Transverse colon (tissue), 4 donors: Measurements from ENCODE around the gene INPP5E. TPM values are rescaled to one million over a fixed set of nuclear protein-coding genes. Genes with fewer than 3 reads are reported as not detected.

Experiments
- DNase-seq: peaks from one replicate; pipeline ENCODE4 v3.0.0-alpha.2; 2019
- H3K27ac ChIP-seq, 4 donors: fragments of 200-600 bp; sonication (generic); 2 replicates each; pipeline ENCODE4 v1.5.1; 2016 to 2018; ENCODE audit warnings: inconsistent platforms in 4 of 4
- H3K27me3 ChIP-seq: fragments of 200-600 bp; sonication (generic); 2 replicates; pipeline ENCODE4 v1.5.1; 2017; ENCODE audit warnings: inconsistent platforms
- H3K36me3 ChIP-seq, 4 donors: fragments of 200-600 bp; sonication (generic); 2 replicates each; pipeline ENCODE4 v1.5.1; 2017 to 2019; ENCODE audit warnings: inconsistent platforms in 4 of 4
- H3K4me1 ChIP-seq, 4 donors: fragments of 200-600 bp; sonication (generic); 2 replicates each; pipeline ENCODE4 v1.5.1; 2017 to 2020; ENCODE audit warnings: inconsistent platforms in 4 of 4
- H3K4me3 ChIP-seq, 4 donors: fragments of 200-600 bp; sonication (generic); 1 replicate in 1 of 4; 2 replicates in 3 of 4; pipeline versions ENCODE4 v1.5.1 to v1.6.1; 2017 to 2019; ENCODE audit warnings: inconsistent platforms in 4 of 4
- H3K9me3 ChIP-seq, 2 donors: fragments of 200-600 bp; sonication (generic); 2 replicates each; pipeline ENCODE4 v1.5.1; 2017 to 2019; ENCODE audit warnings: inconsistent platforms in 2 of 2
- EP300 ChIP-seq: sonication (generic); formaldehyde crosslinking; IDR thresholded peaks from one replicate; pipeline ENCODE4 v1.6.1; 2017; ENCODE audit warnings: antibody characterized with exemption, low read depth
- POLR2A ChIP-seq: fragments of 450-650 bp; IDR thresholded peaks from one replicate; pipeline ENCODE4 v1.6.1; 2016; ENCODE audit warnings: antibody characterized with exemption, mild to moderate bottlenecking, moderate library complexity
- POLR2AphosphoS5 ChIP-seq, 3 donors: sonication (generic); formaldehyde crosslinking; IDR thresholded peaks; one replicate each; pipeline ENCODE4 v1.6.1; 2016; ENCODE audit warnings: antibody characterized with exemption in 3 of 3
- WGBS, 2 donors: methylation state at CpG; one replicate each; pipeline ENCODE4 v1.1.5; 2018; ENCODE audit warnings: low coverage in 1 of 2; 5-methylcytosine and 5-hydroxymethylcytosine counted together
- in situ Hi-C, 4 donors: fragments of 200-750 bp; cut with MboI; loops; one replicate each; pipeline versions ENCODE4 v1.15.0 to v1.15.1; 2017; ENCODE audit warnings: low sequenced_read_pairs in 3 of 4, low pct_ligation_motif_present in 1 of 4, low pct_unique_long_range_greater_than_20kb in 1 of 4
- intact Hi-C: fragments of 100-400 bp; cut with DNase I; formaldehyde crosslinking; loops from one replicate; pipeline ENCODE4 v1.15.1; 2023; ENCODE audit warnings: low total_unique reads
- total RNA-seq, 4 donors: library from RNA; depleted of rRNA; stranded (reverse); fragments of >200 nt; gene quantifications; one replicate each; pipeline ENCODE4 v1.1.0, GENCODE V29; 2016
- TF ChIP-seq, protein P1 (sequence below), 5 experiments: fragments of 200-600 bp in 3 of 5; fragments of 450-650 bp in 2 of 5; sonication (generic) in 3 of 5; IDR thresholded peaks; 1 replicate in 2 of 5; 2 replicates in 3 of 5; pipeline ENCODE4 v1.5.1; 2016 to 2017; ENCODE audit warnings: antibody characterized with exemption in 5 of 5, inconsistent platforms in 3 of 5, mild to moderate bottlenecking in 2 of 5, moderate library complexity in 1 of 5

The INPP5E gene
- total RNA-seq, 4 donors from 2014 or later = 12.5 to 57.5 (median 18.3) TPM

GRCh38 chr9:136432591-136432990 lies 7.1 kb downstream of the INPP5E start:
- no peak for DNase-seq
- Histone ChIP-seq H3K27me3 (no peaks in the 10 kb centered on the region), H3K4me3 (no peak overlapping the region), H3K4me1 (peaks cover 5 to 12% (median 8%) of the 10 kb centered on the region in 4 donors), H3K36me3 (no peaks in the 10 kb centered on the region), H3K9me3 (no peaks in the 10 kb centered on the region), H3K27ac (no peak overlapping the region)
- intact Hi-C loops (no loop called here), in situ Hi-C loops (no loop called here)
- no peak for TF ChIP-seq POLR2A
- TF ChIP-seq EP300 = no peak
- TF ChIP-seq, protein P1, sequence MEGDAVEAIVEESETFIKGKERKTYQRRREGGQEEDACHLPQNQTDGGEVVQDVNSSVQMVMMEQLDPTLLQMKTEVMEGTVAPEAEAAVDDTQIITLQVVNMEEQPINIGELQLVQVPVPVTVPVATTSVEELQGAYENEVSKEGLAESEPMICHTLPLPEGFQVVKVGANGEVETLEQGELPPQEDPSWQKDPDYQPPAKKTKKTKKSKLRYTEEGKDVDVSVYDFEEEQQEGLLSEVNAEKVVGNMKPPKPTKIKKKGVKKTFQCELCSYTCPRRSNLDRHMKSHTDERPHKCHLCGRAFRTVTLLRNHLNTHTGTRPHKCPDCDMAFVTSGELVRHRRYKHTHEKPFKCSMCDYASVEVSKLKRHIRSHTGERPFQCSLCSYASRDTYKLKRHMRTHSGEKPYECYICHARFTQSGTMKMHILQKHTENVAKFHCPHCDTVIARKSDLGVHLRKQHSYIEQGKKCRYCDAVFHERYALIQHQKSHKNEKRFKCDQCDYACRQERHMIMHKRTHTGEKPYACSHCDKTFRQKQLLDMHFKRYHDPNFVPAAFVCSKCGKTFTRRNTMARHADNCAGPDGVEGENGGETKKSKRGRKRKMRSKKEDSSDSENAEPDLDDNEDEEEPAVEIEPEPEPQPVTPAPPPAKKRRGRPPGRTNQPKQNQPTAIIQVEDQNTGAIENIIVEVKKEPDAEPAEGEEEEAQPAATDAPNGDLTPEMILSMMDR (IDR thresholded peaks at IDR 0.05) = no peak
- no peak for TF ChIP-seq POLR2AphosphoS5 (IDR thresholded peaks at IDR 0.05)
- 93 to 97% methylated on average over 3 to 26 of the region's 26 CpGs for WGBS, 2 donors

GRCh38 chr9:136431782-136432350 lies 7.8 kb downstream of the INPP5E start:
- WGBS, 2 donors = 97% methylated on average over 29 of the region's 36 CpGs; no CpG with 5 or more reads in 1 of the 2 donors

GRCh38 chr9:136430588-136431234 lies 8.9 kb downstream of the INPP5E start:
- Histone ChIP-seq H3K36me3 (no peaks in the 10 kb centered on the region), H3K4me3 (no peak overlapping the region), H3K4me1 (no peaks in the 10 kb centered on the region), H3K9me3 (no peaks in the 10 kb centered on the region), H3K27ac (no peak overlapping the region), H3K27me3 (no peaks in the 10 kb centered on the region)
- in situ Hi-C loops (no loop called here), intact Hi-C loops (no loop called here)
- TF ChIP-seq, protein P1 (IDR thresholded peaks at IDR 0.05) = no peak
- no peak for TF ChIP-seq POLR2AphosphoS5 (IDR thresholded peaks at IDR 0.05)
- 90% methylated on average over 19 of the region's 29 CpGs; no CpG with 5 or more reads in 1 of the 2 donors for whole genome bisulfite sequencing, 2 donors
- DNase-seq = no peak

More at GRCh38 chr9:136431782-136432350, 7.8 kb downstream of the INPP5E start:
- Histone ChIP-seq H3K27ac (no peak overlapping the region), H3K27me3 (no peaks in the 10 kb centered on the region), H3K4me3 (no peak overlapping the region), H3K9me3 (no peaks in the 10 kb centered on the region), H3K4me1 (peaks cover 0 to 5% (median 1%) of the 10 kb centered on the region in 4 donors), H3K36me3 (no peaks in the 10 kb centered on the region)
- intact Hi-C loops (no loop called here), in situ Hi-C loops (no loop called here)
- no peak for TF ChIP-seq POLR2A
- TF ChIP-seq EP300 = no peak
- TF ChIP-seq, protein P1 (IDR thresholded peaks at IDR 0.05) = no peak
- TF ChIP-seq POLR2AphosphoS5 (IDR thresholded peaks at IDR 0.05) = no peak
- no peak for DNase-seq

- in situ Hi-C loops (no loop called here), intact Hi-C loops (no loop called here)
- Histone ChIP-seq H3K9me3 (no peaks in the 10 kb centered on the region), H3K4me3 (no peak overlapping the region), H3K36me3 (no peaks in the 10 kb centered on the region), H3K27ac (no peak overlapping the region), H3K27me3 (no peaks in the 10 kb centered on the region), H3K4me1 (no peaks in the 10 kb centered on the region)
- 80 to 88% methylated on average over 8 to 32 of the region's 32 CpGs for WGBS, 2 donors
- TF ChIP-seq, protein P1 (IDR thresholded peaks at IDR 0.05) = no peak
- TF ChIP-seq POLR2AphosphoS5 (IDR thresholded peaks at IDR 0.05) (no peak), EP300 (no peak), POLR2A (no peak)
- no peak for DNase-seq
These were observed 9.8 kb downstream of the INPP5E start for GRCh38 chr9:136429683-136430491.
